ENCODE data around the gene DUS1L.

Gene DUS1L

GRCh38 chr17:82055023-82055964 is 10.3 kb downstream of the DUS1L start:
- DNase-seq (ENCODE audit: low spot score), result no peak

DNA sequence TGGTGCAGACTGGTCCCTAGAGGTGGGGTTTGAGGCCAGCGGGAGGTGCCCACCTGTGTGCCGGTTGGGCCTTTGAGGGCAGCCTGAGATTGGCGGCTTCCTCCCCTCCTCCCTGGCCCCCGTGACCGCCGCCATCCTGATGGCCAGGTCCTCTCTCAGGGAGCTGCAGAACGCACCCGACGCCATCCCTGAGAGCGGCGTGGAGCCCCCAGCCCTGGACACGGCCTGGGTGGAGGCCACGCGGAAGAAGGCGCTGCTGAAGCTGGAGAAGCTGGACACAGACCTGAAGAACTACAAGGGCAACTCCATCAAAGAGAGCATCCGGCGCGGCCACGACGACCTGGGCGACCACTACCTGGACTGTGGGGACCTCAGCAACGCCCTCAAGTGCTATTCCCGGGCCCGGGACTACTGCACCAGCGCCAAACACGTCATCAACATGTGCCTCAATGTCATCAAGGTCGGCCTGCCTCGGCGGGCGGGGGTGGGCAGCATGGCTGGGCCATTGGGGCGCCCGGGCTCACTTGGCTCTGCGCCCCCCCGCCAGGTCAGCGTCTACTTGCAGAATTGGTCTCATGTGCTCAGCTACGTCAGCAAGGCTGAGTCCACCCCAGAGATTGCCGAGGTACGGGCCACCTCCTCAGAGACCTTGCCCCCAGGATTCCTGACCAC is 11.1 kb downstream of the DUS1L start:
- DNase-seq (ENCODE audit: low spot score), result no peak

- no peak for DNase-seq (ENCODE audit: low spot score)
Observed at GRCh38 chr17:82053556-82054263, 11.9 kb downstream of the DUS1L start.

GRCh38 chr17:82053130-82053529 is 12.5 kb downstream of the DUS1L start:
- DNase-seq (ENCODE audit: low spot score), result no peak

GRCh38 chr17:82052638-82053059 is 13.0 kb downstream of the DUS1L start:
- no peak for DNase-seq (ENCODE audit: low spot score)

- peak; percentile 79 for DNase-seq (ENCODE audit: low spot score)
Observed at GRCh38 chr17:82051776-82052637, 13.6 kb downstream of the DUS1L start, which contains the start of the genes GPS1 and RFNG. GPS1 (plus strand) TSS chr17:82051898; CDS start chr17:82051932, 34 bp downstream. RFNG (minus strand) TSS chr17:82051811; CDS start chr17:82051766, 45 bp downstream.

DNA sequence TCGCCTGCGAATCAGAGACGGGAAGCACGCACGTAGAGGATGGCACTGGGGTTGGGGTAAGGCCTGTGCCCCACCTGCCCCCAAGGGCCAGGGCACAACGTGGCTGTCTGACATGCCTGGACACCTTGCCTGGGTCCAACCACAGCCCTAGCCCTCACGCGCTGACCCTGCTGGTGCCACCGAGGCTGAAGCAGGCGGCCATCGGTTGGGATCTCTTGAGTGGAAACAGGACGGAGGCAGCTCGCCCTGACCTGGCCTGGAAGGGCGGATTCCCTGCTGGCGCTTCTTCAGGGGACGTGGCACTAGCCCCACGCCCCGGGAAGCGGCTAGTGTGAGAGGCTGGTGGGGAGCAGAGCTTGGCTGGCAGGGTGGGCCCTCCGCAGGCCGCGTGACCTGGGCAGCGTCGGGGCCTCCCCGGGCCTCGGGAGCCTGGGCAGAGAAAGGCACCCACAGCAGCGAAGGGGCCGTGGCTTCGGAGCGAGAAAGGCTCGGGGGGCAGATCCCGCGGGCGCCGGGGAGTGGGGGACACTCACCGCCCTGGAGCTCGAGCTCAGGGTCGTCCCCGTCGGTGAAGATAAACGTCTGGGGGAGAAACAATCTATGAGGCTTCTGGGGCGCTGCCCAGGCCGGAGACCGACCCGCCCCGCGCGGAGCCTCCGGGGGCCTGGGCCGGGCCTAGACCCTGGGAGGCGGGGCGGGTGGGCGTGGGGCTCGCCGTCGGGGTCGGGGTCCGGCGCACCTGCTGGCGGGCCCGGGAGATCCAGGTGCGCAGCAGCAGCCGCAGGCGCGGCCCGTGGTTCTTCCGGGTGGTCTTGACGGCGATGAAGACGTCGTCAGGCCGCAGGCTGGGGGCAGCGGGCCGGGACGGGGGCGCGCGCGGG is 14.6 kb downstream of the DUS1L start:
- no peak for DNase-seq (ENCODE audit: low spot score)

- no peak for DNase-seq (ENCODE audit: low spot score)
Observed at GRCh38 chr17:82050152-82050760, 15.3 kb downstream of the DUS1L start.

- DNase-seq (ENCODE audit: low spot score), result no peak
Observed at GRCh38 chr17:82049521-82049971, 16.1 kb downstream of the DUS1L start.

DNA sequence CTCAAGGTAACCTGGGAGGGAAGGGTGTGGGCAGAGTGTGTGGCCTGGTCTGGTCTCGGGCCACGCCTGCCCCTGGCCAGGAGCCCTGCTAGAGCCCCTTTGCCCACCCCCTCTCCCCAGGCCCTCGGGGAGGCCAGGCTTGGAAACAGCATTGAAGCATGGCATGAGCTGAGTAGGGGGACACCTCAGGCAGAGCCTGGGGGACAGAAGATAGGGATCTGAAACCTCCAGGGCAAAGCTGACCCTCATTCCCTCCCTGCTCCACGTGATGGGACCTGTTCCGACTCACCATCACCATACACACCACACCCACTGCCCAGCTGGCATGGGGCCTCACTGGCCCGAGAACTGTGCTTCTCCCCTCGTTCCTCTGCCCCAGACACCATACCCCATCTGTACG is 16.5 kb downstream of the DUS1L start:
- DNase-seq (ENCODE audit: low spot score), result no peak

GRCh38 chr17:82048571-82048971 is 17.0 kb downstream of the DUS1L start:
- no peak for DNase-seq (ENCODE audit: low spot score)

- DNase-seq (ENCODE audit: low spot score), result no peak
Observed at GRCh38 chr17:82047914-82048570, 17.6 kb downstream of the DUS1L start.

DNA sequence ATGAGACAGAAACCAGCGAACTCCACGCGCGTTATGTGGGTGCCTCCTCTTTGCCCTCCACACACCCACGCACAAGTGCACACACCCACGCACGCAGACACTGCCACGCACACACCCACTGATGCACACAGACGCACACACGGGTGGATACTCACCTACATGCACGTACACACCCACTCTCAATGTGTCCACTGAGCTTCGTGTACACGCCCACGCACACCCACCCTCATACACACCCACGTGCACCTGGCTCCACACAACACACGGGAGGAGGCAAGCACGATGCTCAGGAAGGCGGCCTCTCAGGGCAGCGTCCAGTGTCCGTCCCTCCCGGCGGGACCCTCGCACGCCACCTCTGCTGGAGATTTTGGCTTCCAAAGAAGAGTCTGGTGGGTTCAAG is 18.2 kb downstream of the DUS1L start:
- DNase-seq (ENCODE audit: low spot score), result no peak

GRCh38 chr17:82046903-82047302 is 18.7 kb downstream of the DUS1L start:
- DNase-seq (ENCODE audit: low spot score), result no peak

DNA sequence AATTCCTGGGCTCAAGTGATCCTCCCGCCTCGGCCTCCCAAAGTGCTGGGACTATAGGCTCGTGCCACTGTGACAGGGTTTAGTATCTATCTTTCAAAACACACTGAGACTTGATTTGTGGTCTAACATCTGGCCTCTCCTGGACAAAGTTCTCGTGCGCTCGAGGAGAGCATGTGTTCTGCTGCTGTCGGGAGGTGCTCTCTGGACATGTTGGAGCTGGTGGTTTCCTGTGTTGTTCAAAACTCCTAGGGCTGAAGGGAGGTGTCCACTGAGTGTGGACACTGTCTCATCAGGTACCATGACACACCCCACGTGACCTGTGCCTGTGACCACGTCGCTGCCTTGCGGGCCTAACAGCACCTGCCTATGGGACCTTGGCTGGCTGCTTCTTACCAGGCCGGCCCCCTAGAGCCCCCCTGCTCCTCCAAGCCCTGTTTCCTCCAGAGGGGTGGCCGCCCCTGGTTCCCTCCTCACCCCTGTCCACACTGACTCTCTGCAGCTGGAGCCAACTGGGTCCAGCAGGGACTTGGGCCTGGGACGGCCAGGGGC is 19.6 kb downstream of the DUS1L start:
- no peak for DNase-seq (ENCODE audit: low spot score)

DNA sequence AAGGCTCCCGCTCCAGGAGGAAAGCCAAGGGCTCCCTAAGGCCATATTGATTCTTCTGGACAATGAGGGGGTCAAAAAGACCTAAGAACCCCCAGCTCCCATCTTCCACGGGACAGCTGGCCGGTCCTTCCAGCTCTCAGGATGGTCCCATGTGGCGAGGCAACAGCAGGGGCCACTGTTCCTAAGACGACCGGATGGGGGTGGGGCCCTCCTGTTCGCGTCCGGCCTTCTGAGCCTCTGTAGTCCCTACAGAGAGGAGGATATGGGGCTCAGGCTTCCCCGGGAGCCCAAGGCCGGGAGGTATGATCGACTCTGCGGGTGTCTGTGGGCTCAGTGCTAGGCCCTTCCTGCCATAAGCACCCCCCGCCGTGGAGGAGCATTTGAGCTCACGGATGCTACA is 22.1 kb downstream of the DUS1L start:
- no peak for DNase-seq (ENCODE audit: low spot score)

GRCh38 chr17:82042649-82043048 is 23.0 kb downstream of the DUS1L start:
- DNase-seq (ENCODE audit: low spot score), result no peak

DNA sequence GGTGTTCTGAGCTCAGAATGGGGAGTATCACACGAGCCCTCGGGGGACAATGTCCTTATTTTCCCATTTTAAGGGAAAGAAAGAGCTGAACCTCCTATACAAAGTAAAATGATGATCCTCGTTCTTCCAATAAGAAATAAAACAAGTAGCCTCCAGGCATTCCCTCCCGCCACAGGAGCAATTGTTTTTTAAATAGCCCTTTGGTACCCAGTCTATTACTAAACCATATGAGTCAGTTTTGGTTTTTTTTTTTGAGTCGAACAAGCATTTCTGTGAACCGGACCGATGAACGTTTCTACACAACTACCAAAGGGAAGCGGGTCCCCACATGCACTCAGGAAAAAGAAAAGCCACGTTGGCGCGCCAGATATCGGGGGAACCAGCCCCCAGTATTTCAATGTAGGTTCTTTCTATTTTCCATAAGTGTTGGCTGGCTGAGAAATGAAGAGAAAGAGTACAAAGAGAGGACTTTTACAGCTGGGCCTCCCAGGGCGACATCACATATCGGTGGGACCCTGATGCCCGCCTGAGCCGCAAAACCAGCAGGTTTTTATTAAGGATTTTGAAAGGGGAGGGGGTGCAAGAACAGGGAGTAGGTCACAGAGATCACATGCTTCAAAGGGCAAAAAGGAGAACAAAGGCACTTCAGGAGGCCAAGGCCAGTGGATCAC is 24.3 kb downstream of the DUS1L start:
- DNase-seq (ENCODE audit: low spot score), result no peak

All from hematopoietic multipotent progenitor cell treated with erythropoietin and hydrocortisone succinate and interleukin-3 and kit ligand, for 15 days (in vitro differentiated cells).